Measurements from ENCODE around the gene NALCN.

GRCh38 chr13:101178406-101178805 is 237.9 kb downstream of the NALCN start:
- TF ChIP-seq POLR2A (IDR thresholded peaks at IDR 0.05): no peak
- no peak for TF ChIP-seq CTCF (IDR thresholded peaks at IDR 0.05)

Measured in right lobe of liver (tissue), 4 donors.